Small intestine (tissue), 7 donors: Measurements from ENCODE around the gene NPR3. TPM values are rescaled to one million over a fixed set of nuclear protein-coding genes. Genes with fewer than 3 reads are reported as not detected.
"Not testable (repeated sequence)": the region's sequence is repeated elsewhere in the genome, so short reads cannot be mapped to it uniquely, and the experiment has no call there.

Experiments
- DNase-seq, 2 donors: peaks; one replicate each; pipeline versions ENCODE4 v3.0.0 to v3.0.0-alpha.2; 2013
- FAIRE-seq: peaks from 2 replicates; lab custom pipeline; 2012; peaks lifted over from hg19 to GRCh38; lab: Jason Lieb, UNC
- H3K27ac ChIP-seq, 3 donors: one replicate each; pipeline ENCODE4 v1.5.1; 2013; ENCODE audit warnings: low read length in 2 of 3, mild to moderate bottlenecking in 2 of 3, control low read depth in 1 of 3, inconsistent platforms in 1 of 3, low read depth in 1 of 3, moderate library complexity in 1 of 3
- H3K27me3 ChIP-seq, 3 donors: one replicate each; pipeline ENCODE4 v1.6.1; 2013; ENCODE audit warnings: low read length in 3 of 3, inconsistent platforms in 1 of 3; ENCODE audit not compliant: control insufficient read depth in 3 of 3, insufficient read depth in 3 of 3
- H3K36me3 ChIP-seq, 3 donors: one replicate each; pipeline ENCODE4 v1.6.1; 2013; ENCODE audit warnings: low read length in 3 of 3, inconsistent platforms in 1 of 3, low read depth in 1 of 3, mild to moderate bottlenecking in 1 of 3, moderate library complexity in 1 of 3; ENCODE audit not compliant: control insufficient read depth in 3 of 3, insufficient read depth in 2 of 3
- H3K4me1 ChIP-seq, 3 donors: one replicate each; pipeline ENCODE4 v1.6.1; 2013; ENCODE audit warnings: low read length in 2 of 3, inconsistent platforms in 1 of 3, low read depth in 1 of 3, mild to moderate bottlenecking in 1 of 3, moderate library complexity in 1 of 3; ENCODE audit not compliant: control insufficient read depth in 3 of 3, insufficient read depth in 2 of 3
- H3K4me3 ChIP-seq, 3 donors: one replicate each; pipeline ENCODE4 v1.5.1; 2013; ENCODE audit warnings: low read length in 3 of 3, control low read depth in 1 of 3, inconsistent platforms in 1 of 3, low read depth in 1 of 3, mild to moderate bottlenecking in 1 of 3, moderate library complexity in 1 of 3
- H3K9me3 ChIP-seq, 2 donors: one replicate each; pipeline ENCODE4 v1.6.1; 2013; ENCODE audit warnings: low read depth in 1 of 2, low read length in 1 of 2; ENCODE audit not compliant: control insufficient read depth in 2 of 2, insufficient read depth in 1 of 2
- WGBS, 3 donors: extraction: QIAGEN DNeasy Blood & Tissue Kit; methylation state at CpG; one replicate each; pipeline ENCODE4 v1.1.7; 2013; 5-methylcytosine and 5-hydroxymethylcytosine counted together
- polyA plus RNA-seq, 4 donors: library from polyadenylated mRNA; stranded (reverse) in 3 of 4; unstranded in 1 of 4; fragments of 200-250 nt in 3 of 4; fragments of 120-200 nt in 1 of 4; gene quantifications; one replicate each; pipeline versions ENCODE4 v1.2.1 to v1.2.3, GENCODE V29; 2013
- donor health status: healthy with polysubstance abuse.
- donor health status: control.
- donor health status: control.
- donor health status: Bipolar disorder and iron deficiency.
- donor health status: healthy.

The NPR3 gene
- polyA plus RNA-seq, 4 donors: 0.27 to 6.8 (median 0.79) TPM; not detected in 1

DNA sequence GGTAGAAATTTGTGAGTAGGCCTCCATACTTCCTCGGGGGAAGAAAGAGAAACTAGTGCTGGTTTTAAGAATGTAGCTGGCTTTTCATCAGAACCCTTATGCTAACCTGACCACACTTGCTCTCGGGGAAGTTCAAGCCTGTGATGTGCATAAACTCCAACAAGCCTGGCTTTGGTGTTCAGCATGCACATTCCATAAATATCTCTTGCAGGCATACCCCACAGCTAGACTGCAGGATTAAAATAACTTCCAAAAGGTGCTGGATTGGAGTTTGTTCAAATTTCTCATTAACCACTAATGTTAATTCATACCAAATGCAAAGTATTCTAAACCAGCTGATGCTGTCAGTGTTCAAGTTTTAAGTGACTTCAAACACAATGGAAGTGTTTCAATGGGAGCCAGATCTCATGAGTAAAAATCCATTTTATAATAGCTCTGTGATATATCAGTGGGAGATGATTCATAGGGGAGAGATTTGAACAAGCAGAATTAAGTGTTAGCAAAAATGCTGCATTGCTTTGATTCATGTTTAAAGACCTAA lies 79.4 kb downstream of the NPR3 start:
- Histone ChIP-seq H3K9me3 (no peaks in the 10 kb centered on the region), H3K27ac (no peak overlapping the region)
- FAIRE-seq: no peak

GRCh38 chr5:32791536-32792243 lies 80.6 kb downstream of the NPR3 start:
- H3K4me1 ChIP-seq: no peaks in the 10 kb centered on the region
- FAIRE-seq (no peak), DNase-seq (no peak)
- H3K27me3 ChIP-seq: no peaks in the 10 kb centered on the region
- WGBS, 3 donors: 70 to 82% (median 79%) methylated on average over 9 of the region's 9 CpGs
- no peak overlapping the region for H3K4me3 ChIP-seq
- H3K36me3 ChIP-seq: no peaks in the 10 kb centered on the region
- H3K9me3 ChIP-seq: no peaks in the 10 kb centered on the region
- no peak overlapping the region for H3K27ac ChIP-seq

More for the DNA sequence above, 79.4 kb downstream of the NPR3 start:
- H3K27me3 ChIP-seq: no peaks in the 10 kb centered on the region
- H3K4me3 ChIP-seq: no peak overlapping the region
- no peaks in the 10 kb centered on the region for H3K36me3 ChIP-seq
- DNase-seq: no peak
- WGBS, 3 donors: 69 to 79% (median 76%) methylated on average over 2 of the region's 2 CpGs
- no peaks in the 10 kb centered on the region for H3K4me1 ChIP-seq

DNA sequence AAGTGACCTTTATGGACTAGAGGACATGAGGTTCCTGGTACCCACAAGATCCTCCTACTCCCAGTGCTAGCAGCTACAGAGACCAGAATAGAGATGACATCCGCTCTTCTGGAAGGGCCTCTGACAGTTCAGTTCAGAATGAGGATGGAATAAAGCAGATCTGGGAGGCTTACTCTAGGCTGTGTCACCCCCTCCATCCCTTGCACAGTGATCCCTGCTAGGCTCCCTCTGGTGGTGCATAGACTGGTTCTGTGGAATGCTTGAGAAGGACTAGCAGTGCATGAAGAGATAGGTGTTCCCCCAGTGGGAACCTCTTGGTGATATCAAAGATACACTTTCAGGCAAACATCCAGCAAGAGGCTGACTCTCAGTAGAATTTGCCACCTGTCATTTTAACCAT lies 83.0 kb downstream of the NPR3 start:
- no peak overlapping the region for H3K4me3 ChIP-seq
- 83 to 100% (median 86%) methylated on average over 1 of the region's 1 CpG for WGBS, 3 donors
- FAIRE-seq (no peak), DNase-seq (no peak)
- H3K4me1 ChIP-seq: no peaks in the 10 kb centered on the region
- H3K27ac ChIP-seq: no peak overlapping the region
- no peaks in the 10 kb centered on the region for H3K36me3 ChIP-seq
- no peaks in the 10 kb centered on the region for H3K9me3 ChIP-seq
- H3K27me3 ChIP-seq: no peaks in the 10 kb centered on the region

DNA sequence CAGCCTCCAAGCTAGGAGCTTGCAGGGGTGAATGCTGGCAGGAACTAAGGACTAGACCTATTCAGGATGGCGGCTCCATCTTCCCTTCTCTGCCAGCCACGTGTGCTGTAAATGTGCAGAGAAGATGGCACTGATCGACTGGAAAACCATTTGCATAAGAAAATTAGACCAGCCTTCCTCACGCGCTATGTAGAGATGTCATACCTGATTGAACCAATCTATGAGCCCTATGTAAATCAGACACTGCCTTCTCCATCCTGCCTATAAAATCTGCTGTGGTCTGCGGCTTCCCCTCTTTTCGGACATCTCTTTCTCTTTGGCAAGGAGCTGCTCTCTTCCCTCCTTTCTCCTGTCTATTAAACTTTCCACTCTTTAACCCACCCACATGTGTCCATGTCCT lies 91.6 kb downstream of the NPR3 start:
- DNase-seq (no peak), FAIRE-seq (no peak)
- peaks cover 0 to 3% of the 10 kb centered on the region in 2 donors for H3K9me3 ChIP-seq
- H3K36me3 ChIP-seq: no peaks in the 10 kb centered on the region
- H3K4me1 ChIP-seq: no peaks in the 10 kb centered on the region
- H3K27ac ChIP-seq: no peak overlapping the region
- 86 to 93% (median 88%) methylated on average over 7 of the region's 7 CpGs for WGBS, 3 donors
- no peaks in the 10 kb centered on the region for H3K27me3 ChIP-seq
- no peak overlapping the region for H3K4me3 ChIP-seq

- H3K9me3 ChIP-seq: peaks cover 0 to 3% of the 10 kb centered on the region in 2 donors
- DNase-seq (no peak), FAIRE-seq (no peak)
- no peak overlapping the region for H3K27ac ChIP-seq
- no peak overlapping the region for H3K4me3 ChIP-seq
- no peaks in the 10 kb centered on the region for H3K36me3 ChIP-seq
- H3K4me1 ChIP-seq: no peaks in the 10 kb centered on the region
- WGBS, 3 donors: 73 to 88% (median 80%) methylated on average over 3 of the region's 3 CpGs
- H3K27me3 ChIP-seq: no peaks in the 10 kb centered on the region
Measured at GRCh38 chr5:32803656-32804055, 92.5 kb downstream of the NPR3 start.

DNA sequence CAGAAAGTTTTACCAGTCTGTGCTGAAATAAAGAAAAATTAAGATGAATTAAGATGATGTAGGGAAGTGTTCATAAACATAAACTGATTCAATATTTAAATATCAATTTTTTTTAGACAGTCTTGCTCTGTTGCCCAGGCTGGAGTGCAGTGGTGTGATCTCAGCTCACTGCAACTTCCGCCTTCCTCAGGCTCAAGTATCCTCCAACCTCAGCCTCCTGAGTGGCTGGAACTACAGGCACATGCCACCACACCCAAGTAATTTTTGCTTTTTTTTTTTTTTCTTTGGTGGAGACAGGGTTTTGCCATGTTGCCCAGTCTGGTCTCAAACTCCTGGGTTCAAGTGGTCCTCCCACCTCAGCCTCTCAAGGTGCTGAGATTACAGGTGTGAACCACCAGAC lies 94.3 kb downstream of the NPR3 start:
- H3K9me3 ChIP-seq, H3K27me3 ChIP-seq, FAIRE-seq, H3K36me3 ChIP-seq, H3K27ac ChIP-seq, DNase-seq, H3K4me1 ChIP-seq, H3K4me3 ChIP-seq: not testable (repeated sequence)
- 94 to 100% (median 95%) methylated on average over 1 of the region's 1 CpG for WGBS, 3 donors

DNA sequence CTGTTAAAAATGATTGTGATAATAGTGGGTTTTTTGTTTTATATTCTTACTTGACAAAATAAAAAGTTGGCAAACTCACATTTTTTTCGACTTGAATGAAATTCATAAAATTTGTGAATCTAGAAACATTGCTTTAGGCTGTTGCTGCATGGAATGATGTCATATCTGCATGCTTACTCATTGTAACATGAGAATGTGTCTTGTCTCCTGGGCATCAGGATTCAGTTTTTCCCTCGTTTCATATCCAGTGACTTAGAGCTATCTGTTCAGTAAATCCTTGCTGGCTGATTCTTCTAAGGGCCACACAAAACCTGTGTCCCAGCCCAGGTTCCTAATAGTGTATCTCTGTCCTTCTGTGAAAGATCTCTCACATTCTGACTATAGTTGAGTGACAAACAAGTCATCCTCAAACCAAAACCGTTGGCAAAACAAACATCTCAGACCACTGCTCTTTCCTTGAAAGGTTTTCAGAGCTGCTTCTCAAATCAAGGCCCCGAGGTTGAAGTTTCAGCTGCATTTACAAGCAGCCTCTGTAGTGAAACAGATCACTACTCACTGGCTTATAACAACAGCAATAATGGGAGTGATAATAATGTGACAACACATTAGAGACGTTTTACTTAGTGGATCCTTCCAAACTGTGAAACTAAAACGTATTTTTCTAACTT lies 95.0 kb downstream of the NPR3 start:
- Histone ChIP-seq H3K27me3 (no peaks in the 10 kb centered on the region), H3K4me1 (no peaks in the 10 kb centered on the region), H3K4me3 (no peak overlapping the region), H3K36me3 (no peaks in the 10 kb centered on the region), H3K9me3 (peaks cover 0 to 3% of the 10 kb centered on the region in 2 donors), H3K27ac (no peak overlapping the region)
- DNase-seq: no peak
- WGBS, 3 donors: 25 to 40% (median 28%) methylated on average over 6 of the region's 6 CpGs
- no peak for FAIRE-seq

DNA sequence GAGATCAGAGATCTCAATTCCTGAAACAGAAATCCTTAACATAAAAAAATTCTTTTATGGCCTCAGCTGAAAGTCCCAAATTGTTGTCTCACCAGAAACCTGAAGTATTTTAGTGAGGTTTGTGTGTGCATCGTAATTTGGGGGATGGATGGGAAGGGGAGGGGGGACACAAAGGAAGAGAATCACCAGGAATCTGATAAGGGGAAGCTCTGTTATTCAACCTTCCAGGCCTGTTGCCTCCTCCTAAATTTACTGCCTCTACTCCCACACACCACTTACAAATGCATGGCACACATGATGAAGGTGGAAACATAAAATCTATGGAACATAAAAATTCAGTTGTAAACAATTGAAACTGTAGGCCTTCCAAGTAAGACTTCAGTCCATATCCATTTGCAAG lies 97.7 kb downstream of the NPR3 start:
- H3K27ac ChIP-seq: no peak overlapping the region
- FAIRE-seq (no peak), DNase-seq (no peak)
- H3K4me1 ChIP-seq: no peaks in the 10 kb centered on the region
- H3K9me3 ChIP-seq: peaks cover 0 to 3% of the 10 kb centered on the region in 2 donors
- no peaks in the 10 kb centered on the region for H3K36me3 ChIP-seq
- no peak overlapping the region for H3K4me3 ChIP-seq
- WGBS, 3 donors: 47 to 72% (median 54%) methylated on average over 1 of the region's 1 CpG
- H3K27me3 ChIP-seq: no peaks in the 10 kb centered on the region
